ENCODE results near the gene CAPZB.

The CAPZB gene

GRCh38 chr1:19496527-19496874 is 11.2 kb upstream of the CAPZB start:
- no peak for DNase-seq

- no peak for DNase-seq
Measured at GRCh38 chr1:19495799-19496526, 10.6 kb upstream of the CAPZB start.

GRCh38 chr1:19495000-19495656 is 9.8 kb upstream of the CAPZB start:
- DNase-seq, result no peak

- no peak for DNase-seq
Measured at GRCh38 chr1:19493547-19493946, 8.2 kb upstream of the CAPZB start.

- no peak for DNase-seq
Measured at GRCh38 chr1:19489996-19490395, 4.7 kb upstream of the CAPZB start.

- DNase-seq, result no peak
Measured at GRCh38 chr1:19488136-19488535, 2.8 kb upstream of the CAPZB start.

GRCh38 chr1:19484798-19485361 is 459 bp downstream of the CAPZB start:
- DNase-seq, result no peak

GRCh38 chr1:19484338-19484797 is 971 bp downstream of the CAPZB start:
- no peak for DNase-seq

- no peak for DNase-seq
Measured at GRCh38 chr1:19483691-19484090, 1.6 kb downstream of the CAPZB start.

GRCh38 chr1:19483261-19483660 is 2.1 kb downstream of the CAPZB start:
- DNase-seq, result no peak

- DNase-seq, result no peak
Measured at GRCh38 chr1:19481826-19482398, 3.4 kb downstream of the CAPZB start.

GRCh38 chr1:19480282-19480681 is 5.1 kb downstream of the CAPZB start:
- DNase-seq, result no peak

GRCh38 chr1:19479351-19480120 is 5.8 kb downstream of the CAPZB start:
- DNase-seq, result no peak

GRCh38 chr1:19478322-19478721 is 7.0 kb downstream of the CAPZB start:
- DNase-seq, result no peak

GRCh38 chr1:19477284-19478249 is 7.8 kb downstream of the CAPZB start:
- no peak for DNase-seq

- no peak for DNase-seq
Measured at GRCh38 chr1:19476450-19477190, 8.7 kb downstream of the CAPZB start.

GRCh38 chr1:19475296-19475695 is 10.0 kb downstream of the CAPZB start:
- DNase-seq, result no peak

- DNase-seq, result no peak
Measured at GRCh38 chr1:19472174-19472573, 13.2 kb downstream of the CAPZB start.

- DNase-seq, result no peak
Measured at GRCh38 chr1:19469004-19469403, 16.3 kb downstream of the CAPZB start.

GRCh38 chr1:19468397-19468956 is 16.9 kb downstream of the CAPZB start:
- no peak for DNase-seq

Data from NCI-H1930 (cell line).